ENCODE measurements around the gene CCDC171.

DNA sequence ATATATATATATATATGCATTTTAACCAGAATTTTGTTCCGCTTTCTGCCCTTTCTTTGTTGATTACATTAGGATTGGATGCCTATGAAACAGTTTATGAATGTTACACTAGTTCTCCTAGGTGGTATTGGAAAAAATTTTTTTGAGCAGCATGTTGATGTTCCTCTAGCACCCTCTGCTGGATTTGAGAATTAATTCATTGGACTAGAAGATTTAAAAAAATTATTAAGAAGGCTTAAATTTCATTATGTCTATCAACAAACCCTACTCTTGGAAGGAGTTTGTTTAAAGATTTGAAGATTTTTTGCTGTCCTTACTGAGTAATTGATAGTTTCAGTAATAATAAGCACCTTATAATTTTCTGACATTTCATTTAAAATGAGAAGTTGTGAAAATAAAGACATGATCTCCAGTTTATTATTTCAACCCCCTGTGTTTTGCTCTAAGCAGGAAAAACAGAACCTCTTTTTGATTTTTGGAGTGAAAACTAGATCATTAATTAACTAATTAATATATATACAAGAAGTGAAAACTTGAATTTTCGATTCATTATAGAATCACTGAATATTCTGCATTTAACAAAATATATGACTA, 89.6 kb downstream of the CCDC171 start:
- TF ChIP-seq EZH2 (IDR thresholded peaks at IDR 0.05) (no peak), POLR2AphosphoS5 (IDR thresholded peaks at IDR 0.05; ENCODE audit: borderline replicate concordance, low read depth, low read length) (no peak)

All from SK-N-MC (cell line).